BE2C (cell line): Measurements from ENCODE around the gene STAC.

Source experiments
- DNase-seq: peaks from one replicate; pipeline ENCODE4 v3.0.0-alpha.2; 2020
- H3K27me3 ChIP-seq: fragments of 250-450 bp; sonication (Bioruptor Pico); 2 replicates; pipeline ENCODE4 v1.5.1; 2020; ENCODE audit warnings: mild to moderate bottlenecking
- H3K36me3 ChIP-seq: fragments of 250-450 bp; sonication (Bioruptor Pico); 2 replicates; pipeline ENCODE4 v1.5.1; 2020; ENCODE audit warnings: mild to moderate bottlenecking
- H3K4me1 ChIP-seq: fragments of 250-450 bp; sonication (Bioruptor Pico); 2 replicates; pipeline ENCODE4 v1.5.1; 2020
- H3K4me3 ChIP-seq: 2 replicates; pipeline ENCODE4 v1.5.1; 2011; ENCODE audit warnings: low read depth, low read length
- H3K9me3 ChIP-seq: fragments of 250-450 bp; sonication (Bioruptor Pico); 2 replicates; pipeline ENCODE4 v1.5.1; 2020
- TF ChIP-seq, protein P1 (sequence below): IDR thresholded peaks from 2 replicates; pipeline ENCODE4 v1.5.1; 2012; ENCODE audit warnings: mild to moderate bottlenecking, low read depth, low read length

STAC gene

DNA sequence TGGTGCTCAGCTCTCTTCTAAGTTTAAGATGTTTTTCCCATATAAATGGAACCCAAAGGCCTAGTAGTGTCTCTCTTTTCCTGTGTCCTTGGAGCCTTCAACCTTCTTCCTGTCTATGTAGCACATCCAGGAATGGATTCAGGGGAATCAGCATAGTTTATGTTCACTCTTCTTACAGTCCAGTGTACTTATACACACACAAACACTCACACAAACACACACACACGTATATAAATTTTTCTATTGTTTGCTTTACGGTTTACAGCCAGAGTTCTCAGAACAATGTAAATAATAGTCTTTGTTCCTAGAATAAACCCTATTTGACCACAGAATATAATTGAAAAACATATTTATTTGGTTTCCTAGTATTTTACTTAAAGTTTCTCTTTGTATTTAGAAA is 36.9 kb downstream of the STAC start:
- Histone ChIP-seq H3K4me3 (no peak overlapping the region), H3K27me3 (no peaks in the 10 kb centered on the region), H3K36me3 (no peaks in the 10 kb centered on the region; the same call in 1 of the 2 replicates), H3K4me1 (no peaks in the 10 kb centered on the region), H3K9me3 (no peaks in the 10 kb centered on the region)
- DNase-seq = no peak
- TF ChIP-seq, protein P1, sequence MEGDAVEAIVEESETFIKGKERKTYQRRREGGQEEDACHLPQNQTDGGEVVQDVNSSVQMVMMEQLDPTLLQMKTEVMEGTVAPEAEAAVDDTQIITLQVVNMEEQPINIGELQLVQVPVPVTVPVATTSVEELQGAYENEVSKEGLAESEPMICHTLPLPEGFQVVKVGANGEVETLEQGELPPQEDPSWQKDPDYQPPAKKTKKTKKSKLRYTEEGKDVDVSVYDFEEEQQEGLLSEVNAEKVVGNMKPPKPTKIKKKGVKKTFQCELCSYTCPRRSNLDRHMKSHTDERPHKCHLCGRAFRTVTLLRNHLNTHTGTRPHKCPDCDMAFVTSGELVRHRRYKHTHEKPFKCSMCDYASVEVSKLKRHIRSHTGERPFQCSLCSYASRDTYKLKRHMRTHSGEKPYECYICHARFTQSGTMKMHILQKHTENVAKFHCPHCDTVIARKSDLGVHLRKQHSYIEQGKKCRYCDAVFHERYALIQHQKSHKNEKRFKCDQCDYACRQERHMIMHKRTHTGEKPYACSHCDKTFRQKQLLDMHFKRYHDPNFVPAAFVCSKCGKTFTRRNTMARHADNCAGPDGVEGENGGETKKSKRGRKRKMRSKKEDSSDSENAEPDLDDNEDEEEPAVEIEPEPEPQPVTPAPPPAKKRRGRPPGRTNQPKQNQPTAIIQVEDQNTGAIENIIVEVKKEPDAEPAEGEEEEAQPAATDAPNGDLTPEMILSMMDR = no peak

DNA sequence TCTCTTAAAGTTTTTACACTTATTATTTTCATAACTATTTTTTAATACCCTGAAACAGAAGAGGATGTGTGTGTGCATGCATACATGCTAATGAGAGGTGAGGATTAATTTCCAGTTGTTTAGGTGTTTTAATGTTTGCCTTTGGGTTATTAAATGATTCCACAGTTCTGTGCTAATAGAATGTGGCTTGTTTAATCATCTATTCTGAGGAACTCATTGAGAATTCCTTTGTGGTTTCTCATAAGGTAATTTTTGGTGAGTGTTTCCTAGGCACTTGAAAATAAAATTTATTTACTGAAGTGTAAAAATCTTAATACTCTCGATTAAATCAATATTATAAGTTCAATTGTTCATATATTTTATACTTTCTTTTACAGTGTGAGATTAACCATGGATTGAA is 38.0 kb downstream of the STAC start:
- DNase-seq = no peak
- TF ChIP-seq, protein P1 = no peak
- H3K4me1 ChIP-seq = no peaks in the 10 kb centered on the region
- no peaks in the 10 kb centered on the region for H3K9me3 ChIP-seq
- no peaks in the 10 kb centered on the region for H3K27me3 ChIP-seq
- H3K36me3 ChIP-seq = no peaks in the 10 kb centered on the region; the same call in 1 of the 2 replicates
- H3K4me3 ChIP-seq = no peak overlapping the region

DNA sequence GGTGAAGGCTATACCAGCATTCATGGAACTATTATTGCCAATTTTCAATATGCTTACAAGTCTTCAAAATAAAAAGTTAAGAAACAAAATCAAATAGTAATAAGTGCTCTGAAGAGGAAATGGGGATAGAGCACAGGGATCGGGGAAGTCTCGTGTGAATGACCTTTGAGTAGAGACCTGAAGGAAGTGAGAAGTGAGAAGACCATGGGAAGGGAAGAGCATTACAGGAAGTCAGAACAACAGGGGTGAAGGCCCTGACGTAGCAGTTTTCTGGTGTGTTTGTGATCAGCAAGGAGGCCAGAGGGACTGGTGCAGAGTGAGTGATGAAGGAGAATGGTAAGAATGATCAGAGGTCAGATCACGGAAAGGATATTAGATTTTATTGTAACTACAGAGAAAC is 48.1 kb downstream of the STAC start:
- DNase-seq = no peak
- TF ChIP-seq, protein P1 = no peak
- no peaks in the 10 kb centered on the region for H3K27me3 ChIP-seq
- no peak overlapping the region for H3K4me3 ChIP-seq
- H3K4me1 ChIP-seq = peaks cover 5% of the 10 kb centered on the region; the same call in 1 of the 2 replicates
- 0 out of 2 replicates have a peak, but pooled peaks cover 2% of the 10 kb centered on the region for H3K36me3 ChIP-seq
- no peaks in the 10 kb centered on the region for H3K9me3 ChIP-seq

DNA sequence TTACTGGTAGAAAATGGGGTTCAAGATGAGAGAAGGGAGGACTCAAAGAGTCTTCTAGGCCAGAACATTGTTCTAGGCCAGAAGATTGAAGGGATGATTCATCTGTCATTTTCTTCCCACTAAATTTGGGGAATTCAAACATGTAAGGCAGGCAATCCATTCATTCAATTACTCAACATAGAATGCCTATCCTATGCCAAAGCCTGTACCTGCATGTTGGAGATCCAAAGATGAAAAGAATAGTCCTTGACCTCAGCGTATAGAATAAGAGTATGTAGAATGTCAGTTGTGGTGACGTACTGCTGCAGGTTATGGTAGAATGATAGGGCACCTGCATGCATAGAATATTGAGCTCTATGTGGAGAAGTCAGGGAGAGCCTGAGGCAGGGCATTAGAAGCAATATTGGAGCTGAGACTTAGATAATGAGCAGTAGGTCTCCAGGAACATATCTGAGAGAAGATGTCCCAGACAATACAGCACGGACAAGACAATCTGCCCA is 49.7 kb downstream of the STAC start:
- Histone ChIP-seq H3K4me3 (no peak overlapping the region), H3K36me3 (0 out of 2 replicates have a peak, but pooled peaks cover 2% of the 10 kb centered on the region), H3K27me3 (no peaks in the 10 kb centered on the region), H3K4me1 (peaks cover 5% of the 10 kb centered on the region; the same call in 1 of the 2 replicates), H3K9me3 (no peaks in the 10 kb centered on the region)
- DNase-seq = no peak
- TF ChIP-seq, protein P1 = no peak

DNA sequence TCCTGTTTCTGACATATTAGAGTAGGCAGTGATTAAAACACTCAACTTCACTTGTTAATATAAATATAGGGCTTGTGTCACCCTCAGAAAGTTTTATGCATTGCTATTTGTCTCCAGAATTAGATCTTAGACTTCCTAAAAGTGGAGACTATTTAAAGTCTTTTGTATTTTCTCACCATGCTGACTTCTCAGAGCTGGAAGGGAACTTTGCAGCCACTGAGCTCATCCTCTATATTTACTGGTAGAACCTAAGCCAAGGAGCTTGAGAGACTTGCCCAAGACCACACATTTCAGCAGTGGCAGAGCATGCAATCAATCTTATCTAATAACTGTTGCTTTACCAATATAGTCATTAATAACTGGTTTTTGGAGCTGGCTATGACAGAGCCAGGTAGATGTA is 53.2 kb downstream of the STAC start:
- Histone ChIP-seq H3K9me3 (no peaks in the 10 kb centered on the region), H3K4me1 (peaks cover 5% of the 10 kb centered on the region; the same call in 1 of the 2 replicates), H3K36me3 (peaks cover 6% of the 10 kb centered on the region; the same call in 1 of the 2 replicates), H3K27me3 (no peaks in the 10 kb centered on the region), H3K4me3 (no peak overlapping the region)
- no peak for DNase-seq
- TF ChIP-seq, protein P1 = no peak

DNA sequence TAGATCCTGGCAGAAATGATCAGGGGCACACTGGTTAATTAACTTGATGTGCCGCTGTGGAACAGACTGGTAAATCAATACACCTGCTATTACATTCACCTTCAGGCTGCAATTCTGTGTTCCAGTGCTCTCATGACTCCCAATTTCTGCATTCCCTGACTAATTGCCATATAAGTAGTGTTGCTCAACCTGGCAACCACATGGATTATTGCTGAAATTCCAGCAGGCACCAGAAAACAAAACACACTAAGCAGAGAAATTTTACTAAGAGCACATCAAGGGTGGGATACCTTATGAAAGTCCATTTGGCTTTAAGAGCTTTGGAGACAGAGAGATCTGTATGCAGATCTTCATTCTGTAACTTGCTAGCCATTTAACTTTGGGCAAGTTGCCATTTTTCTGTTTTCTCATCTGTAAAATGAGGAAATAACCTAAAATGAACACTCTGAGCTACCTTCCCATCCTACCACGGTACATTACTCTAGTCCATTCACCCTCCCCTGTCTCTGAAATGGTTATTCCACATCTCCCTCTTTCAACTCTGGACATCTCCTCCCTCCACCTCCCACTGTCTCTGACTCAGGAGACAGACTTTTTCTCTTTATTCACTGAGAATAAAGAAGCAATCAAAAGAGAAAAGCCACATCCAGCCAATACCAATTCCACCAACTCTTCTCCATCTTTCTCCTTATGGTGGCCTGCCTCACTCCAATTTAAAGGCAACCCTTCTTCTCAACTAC is 54.6 kb downstream of the STAC start:
- H3K36me3 ChIP-seq = peaks cover 4% of the 10 kb centered on the region
- H3K27me3 ChIP-seq = no peaks in the 10 kb centered on the region
- no peaks in the 10 kb centered on the region for H3K9me3 ChIP-seq
- H3K4me3 ChIP-seq = no peak overlapping the region
- peaks cover 5% of the 10 kb centered on the region; the same call in 1 of the 2 replicates for H3K4me1 ChIP-seq
- TF ChIP-seq, protein P1 = no peak
- DNase-seq = no peak
